Astrocyte (in vitro differentiated cells and primary cell): Measurements from ENCODE around the gene CACNA1A. TPM values are rescaled to one million over a fixed set of nuclear protein-coding genes. Genes with fewer than 3 reads are reported as not detected.

Experiments
- DNase-seq: peaks from one replicate; pipeline ENCODE4 v3.0.0-alpha.2; 2010; ENCODE audit warnings: low read depth
- FAIRE-seq: peaks from 2 replicates; lab custom pipeline; 2011; peaks lifted over from hg19 to GRCh38; lab: Jason Lieb, UNC
- H2AFZ ChIP-seq: 2 replicates; pipeline ENCODE4 v1.6.0; 2012; ENCODE audit warnings: low read depth, low read length, inconsistent platforms
- H3K27ac ChIP-seq: 2 replicates; pipeline ENCODE4 v1.5.1; 2011; ENCODE audit warnings: low read depth, low read length, inconsistent platforms
- H3K27me3 ChIP-seq: 2 replicates; pipeline ENCODE4 v1.6.0; 2011; ENCODE audit warnings: low read length, inconsistent platforms; ENCODE audit not compliant: insufficient read depth
- H3K36me3 ChIP-seq: 2 replicates; pipeline ENCODE4 v1.5.1; 2011; ENCODE audit warnings: low read length, inconsistent platforms; ENCODE audit not compliant: insufficient read depth
- H3K4me1 ChIP-seq: 2 replicates; pipeline ENCODE4 v1.5.1; 2011; ENCODE audit warnings: low read length, inconsistent platforms; ENCODE audit not compliant: insufficient read depth
- H3K4me2 ChIP-seq: 2 replicates; pipeline ENCODE4 v1.6.0; 2012; ENCODE audit warnings: low read length, inconsistent platforms
- H3K4me3 ChIP-seq: 2 replicates; pipeline ENCODE4 v1.5.1; 2011; ENCODE audit warnings: low read depth, mild to moderate bottlenecking, low read length, inconsistent platforms; ENCODE audit not compliant: insufficient read depth
- H3K79me2 ChIP-seq: 2 replicates; pipeline ENCODE4 v1.6.0; 2012; ENCODE audit warnings: mild to moderate bottlenecking, low read length, inconsistent platforms; ENCODE audit not compliant: insufficient read depth
- H3K9ac ChIP-seq: 2 replicates; pipeline ENCODE4 v1.6.0; 2012; ENCODE audit warnings: mild to moderate bottlenecking, low read length, inconsistent platforms
- H3K9me3 ChIP-seq: 2 replicates; pipeline ENCODE4 v1.5.1; 2012; ENCODE audit warnings: low read depth, mild to moderate bottlenecking, low read length, inconsistent platforms; ENCODE audit not compliant: insufficient read depth
- H4K20me1 ChIP-seq: 2 replicates; pipeline ENCODE4 v1.6.0; 2012; ENCODE audit warnings: low read length, inconsistent platforms; ENCODE audit not compliant: insufficient read depth
- H3K27ac Mint-ChIP-seq: one replicate; pipeline ENCODE4 v1.8.0; 2021; ENCODE audit warnings: mild to moderate bottlenecking, mixed read lengths; ENCODE audit not compliant: unreplicated experiment
- H3K27me3 Mint-ChIP-seq: one replicate; pipeline ENCODE4 v1.8.0; 2021; ENCODE audit warnings: low read depth, mixed read lengths; ENCODE audit not compliant: unreplicated experiment
- H3K36me3 Mint-ChIP-seq: one replicate; pipeline ENCODE4 v1.8.0; 2021; ENCODE audit warnings: low read depth, mixed read lengths; ENCODE audit not compliant: unreplicated experiment
- H3K4me1 Mint-ChIP-seq: one replicate; pipeline ENCODE4 v1.8.0; 2021; ENCODE audit warnings: low read depth, mixed read lengths; ENCODE audit not compliant: unreplicated experiment
- H3K4me3 Mint-ChIP-seq: one replicate; pipeline ENCODE4 v1.8.0; 2021; ENCODE audit warnings: mild to moderate bottlenecking, moderate library complexity, mixed read lengths; ENCODE audit not compliant: unreplicated experiment
- H3K9me3 Mint-ChIP-seq: one replicate; pipeline ENCODE4 v1.8.0; 2021; ENCODE audit warnings: mild to moderate bottlenecking, mixed read lengths; ENCODE audit not compliant: unreplicated experiment
- CTCF ChIP-seq: IDR thresholded peaks from 2 replicates; pipeline ENCODE4 v1.5.1; 2011; ENCODE audit warnings: low read depth, mild to moderate bottlenecking, inconsistent platforms, low read length, moderate library complexity; ENCODE audit not compliant: insufficient read depth
- EZH2 ChIP-seq: IDR thresholded peaks from 2 replicates; pipeline ENCODE4 v1.6.1; 2012; ENCODE audit warnings: mild to moderate bottlenecking, low read length, inconsistent platforms; ENCODE audit not compliant: insufficient read depth
- total RNA-seq: library from RNA; stranded (reverse); gene quantifications from 2 replicates; pipeline ENCODE4 v1.2.1, GENCODE V29; 2021

CACNA1A gene
- total RNA-seq, 1 donor from 2014 or later, result 9.4 TPM

DNA sequence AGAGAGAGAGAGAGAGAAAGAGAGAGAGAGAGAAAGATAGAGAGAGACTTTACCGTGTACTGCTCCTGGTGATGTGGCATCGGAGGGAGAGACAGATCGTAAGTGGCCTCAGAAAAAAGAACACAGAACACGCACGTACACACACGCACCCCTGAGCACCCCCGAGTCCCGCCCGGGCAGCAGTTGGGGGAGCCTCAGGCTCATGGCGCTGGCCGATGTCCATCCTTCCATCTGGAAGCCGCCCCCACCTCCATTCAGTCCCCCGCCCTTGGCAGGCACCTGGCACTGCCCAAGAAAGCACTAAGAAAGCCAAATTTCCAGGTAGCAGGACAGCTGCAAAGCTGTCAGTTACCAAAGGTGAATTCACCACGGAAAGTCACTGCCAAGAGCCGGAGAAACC is 239.1 kb downstream of the CACNA1A start:
- Mint-ChIP-seq H3K4me3 (no peak overlapping the region), H3K36me3 (peaks cover 6% of the 10 kb centered on the region), H3K9me3 (peaks cover 2% of the 10 kb centered on the region), H3K27ac (no peak overlapping the region), H3K4me1 (peaks cover 2% of the 10 kb centered on the region), H3K27me3 (peaks cover 19% of the 10 kb centered on the region)
- TF ChIP-seq CTCF, result no peak
- TF ChIP-seq EZH2, result no peak
- Histone ChIP-seq H3K9me3 (no peaks in the 10 kb centered on the region), H3K4me1 (no peaks in the 10 kb centered on the region), H3K9ac (no peak overlapping the region), H3K27ac (no peak overlapping the region), H3K4me3 (no peak overlapping the region), H4K20me1 (no peaks in the 10 kb centered on the region), H3K4me2 (no peak overlapping the region), H3K79me2 (no peaks in the 10 kb centered on the region), H3K27me3 (peaks cover 7% of the 10 kb centered on the region), H2AFZ (no peak overlapping the region), H3K36me3 (no peaks in the 10 kb centered on the region)
- FAIRE-seq (no peak), DNase-seq (no peak)

DNA sequence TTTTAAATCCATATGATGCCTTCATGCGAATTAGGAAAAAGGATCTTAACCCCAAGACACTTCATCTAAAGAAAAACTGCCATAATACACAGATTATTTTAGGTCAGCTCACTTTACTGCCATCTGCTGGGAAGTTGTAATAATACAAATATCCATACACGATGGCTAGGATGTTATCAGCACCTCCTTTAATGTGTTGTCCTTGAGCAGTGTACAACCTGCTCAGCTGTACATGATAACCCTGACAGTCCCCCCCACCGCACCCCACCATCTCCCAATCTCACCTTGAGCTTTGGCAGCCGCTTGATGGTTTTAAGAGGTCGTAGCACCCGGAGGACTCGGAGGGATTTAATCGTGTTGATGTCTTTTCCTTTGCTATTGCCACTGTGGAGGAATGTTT is 243.8 kb downstream of the CACNA1A start:
- Mint-ChIP-seq H3K36me3 (peaks cover under 1% of the 10 kb centered on the region), H3K4me3 (no peak overlapping the region), H3K9me3 (peaks cover 2% of the 10 kb centered on the region), H3K27me3 (peaks cover 21% of the 10 kb centered on the region), H3K4me1 (peaks cover 8% of the 10 kb centered on the region), H3K27ac (no peak overlapping the region)
- Histone ChIP-seq H3K4me1 (peaks cover 16% of the 10 kb centered on the region), H3K27ac (no peak overlapping the region), H3K4me2 (no peak overlapping the region), H2AFZ (no peak overlapping the region), H3K79me2 (no peaks in the 10 kb centered on the region), H3K36me3 (no peaks in the 10 kb centered on the region), H3K27me3 (peaks cover 7% of the 10 kb centered on the region), H4K20me1 (no peaks in the 10 kb centered on the region), H3K4me3 (no peak overlapping the region), H3K9ac (no peak overlapping the region), H3K9me3 (no peaks in the 10 kb centered on the region)
- DNase-seq, result peak; percentile 21
- no peak for TF ChIP-seq EZH2
- peak; percentile 56 for TF ChIP-seq CTCF
- peak; percentile 45 for FAIRE-seq

- peaks cover 16% of the 10 kb centered on the region for H3K4me1 ChIP-seq
- H4K20me1 ChIP-seq, result no peaks in the 10 kb centered on the region
- H3K9me3 Mint-ChIP-seq, result peaks cover 8% of the 10 kb centered on the region
- no peaks in the 10 kb centered on the region for H3K36me3 ChIP-seq
- peak overlapping the region; percentile 75 for H3K27ac Mint-ChIP-seq
- DNase-seq (peak; percentile 84), FAIRE-seq (peak; percentile 68)
- peaks cover 22% of the 10 kb centered on the region for H3K27me3 Mint-ChIP-seq
- H3K27ac ChIP-seq, result peak overlapping the region; percentile 35
- no peak overlapping the region for H2AFZ ChIP-seq
- peaks cover 8% of the 10 kb centered on the region for H3K4me1 Mint-ChIP-seq
- peak overlapping the region; percentile 65 for H3K4me2 ChIP-seq
- H3K9me3 ChIP-seq, result peaks cover 4% of the 10 kb centered on the region
- TF ChIP-seq EZH2 (no peak), CTCF (peak; percentile 17)
- peaks cover 7% of the 10 kb centered on the region for H3K27me3 ChIP-seq
- no peak overlapping the region for H3K4me3 Mint-ChIP-seq
- H3K79me2 ChIP-seq, result no peaks in the 10 kb centered on the region
- peak overlapping the region; percentile 8 for H3K4me3 ChIP-seq
- H3K9ac ChIP-seq, result no peak overlapping the region
- H3K36me3 Mint-ChIP-seq, result peaks cover 3% of the 10 kb centered on the region
Measured at GRCh38 chr19:13260883-13261653, 245.2 kb downstream of the CACNA1A start.
